Measurements from ENCODE around the gene PARD3. TPM values are rescaled to one million over a fixed set of nuclear protein-coding genes. Genes with fewer than 3 reads are reported as not detected.

The PARD3 gene
- total RNA-seq, 1 experiment from 2014 or later = 51.8 TPM

- Mint-ChIP-seq H3K36me3 (peaks cover 11% of the 10 kb centered on the region), H3K4me1 (peaks cover 34% of the 10 kb centered on the region), H3K4me3 (no peak overlapping the region), H3K9me3 (peaks cover 12% of the 10 kb centered on the region), H3K27ac (no peak overlapping the region), H3K27me3 (ENCODE audit: low read depth) (no peaks in the 10 kb centered on the region; the same call in 1 of the 2 replicates)
- CTCF ChIA-PET = interaction anchor here (1.5 kb wide), 1 partner anchor 34 kb away, joined by 3 read pairs; no protein-coding TSS in a partner anchor
- no peak for TF ChIP-seq GTF2I (CRISPR knock-in tag; conservative IDR thresholded peaks at IDR 0.05)
- TF ChIP-seq E2F4 (CRISPR knock-in tag; IDR thresholded peaks at IDR 0.05; ENCODE audit: borderline replicate concordance, low read depth) = no peak
- TF ChIP-seq, protein P1, sequence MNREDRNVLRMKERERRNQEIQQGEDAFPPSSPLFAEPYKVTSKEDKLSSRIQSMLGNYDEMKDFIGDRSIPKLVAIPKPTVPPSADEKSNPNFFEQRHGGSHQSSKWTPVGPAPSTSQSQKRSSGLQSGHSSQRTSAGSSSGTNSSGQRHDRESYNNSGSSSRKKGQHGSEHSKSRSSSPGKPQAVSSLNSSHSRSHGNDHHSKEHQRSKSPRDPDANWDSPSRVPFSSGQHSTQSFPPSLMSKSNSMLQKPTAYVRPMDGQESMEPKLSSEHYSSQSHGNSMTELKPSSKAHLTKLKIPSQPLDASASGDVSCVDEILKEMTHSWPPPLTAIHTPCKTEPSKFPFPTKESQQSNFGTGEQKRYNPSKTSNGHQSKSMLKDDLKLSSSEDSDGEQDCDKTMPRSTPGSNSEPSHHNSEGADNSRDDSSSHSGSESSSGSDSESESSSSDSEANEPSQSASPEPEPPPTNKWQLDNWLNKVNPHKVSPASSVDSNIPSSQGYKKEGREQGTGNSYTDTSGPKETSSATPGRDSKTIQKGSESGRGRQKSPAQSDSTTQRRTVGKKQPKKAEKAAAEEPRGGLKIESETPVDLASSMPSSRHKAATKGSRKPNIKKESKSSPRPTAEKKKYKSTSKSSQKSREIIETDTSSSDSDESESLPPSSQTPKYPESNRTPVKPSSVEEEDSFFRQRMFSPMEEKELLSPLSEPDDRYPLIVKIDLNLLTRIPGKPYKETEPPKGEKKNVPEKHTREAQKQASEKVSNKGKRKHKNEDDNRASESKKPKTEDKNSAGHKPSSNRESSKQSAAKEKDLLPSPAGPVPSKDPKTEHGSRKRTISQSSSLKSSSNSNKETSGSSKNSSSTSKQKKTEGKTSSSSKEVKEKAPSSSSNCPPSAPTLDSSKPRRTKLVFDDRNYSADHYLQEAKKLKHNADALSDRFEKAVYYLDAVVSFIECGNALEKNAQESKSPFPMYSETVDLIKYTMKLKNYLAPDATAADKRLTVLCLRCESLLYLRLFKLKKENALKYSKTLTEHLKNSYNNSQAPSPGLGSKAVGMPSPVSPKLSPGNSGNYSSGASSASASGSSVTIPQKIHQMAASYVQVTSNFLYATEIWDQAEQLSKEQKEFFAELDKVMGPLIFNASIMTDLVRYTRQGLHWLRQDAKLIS (CRISPR knock-in tag; IDR thresholded peaks at IDR 0.05; ENCODE audit: borderline replicate concordance) = no peak
- TF ChIP-seq ZNF219 (CRISPR knock-in tag; IDR thresholded peaks at IDR 0.05; ENCODE audit: borderline replicate concordance) = no peak
- TF ChIP-seq, protein P2, sequence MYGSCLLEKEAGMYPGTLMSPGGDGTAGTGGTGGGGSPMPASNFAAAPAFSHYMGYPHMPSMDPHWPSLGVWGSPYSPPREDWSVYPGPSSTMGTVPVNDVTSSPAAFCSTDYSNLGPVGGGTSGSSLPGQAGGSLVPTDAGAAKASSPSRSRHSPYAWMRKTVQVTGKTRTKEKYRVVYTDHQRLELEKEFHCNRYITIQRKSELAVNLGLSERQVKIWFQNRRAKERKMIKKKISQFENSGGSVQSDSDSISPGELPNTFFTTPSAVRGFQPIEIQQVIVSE (CRISPR knock-in tag; IDR thresholded peaks at IDR 0.05; ENCODE audit: borderline replicate concordance) = no peak
- no peak for TF ChIP-seq TEAD1 (CRISPR knock-in tag; IDR thresholded peaks at IDR 0.05)
- TF ChIP-seq RELA (CRISPR knock-in tag; IDR thresholded peaks at IDR 0.05; ENCODE audit: borderline replicate concordance) = no peak
- TF ChIP-seq CREB1 (CRISPR knock-in tag; IDR thresholded peaks at IDR 0.05) = no peak
- TF ChIP-seq MXD4 (CRISPR knock-in tag; IDR thresholded peaks at IDR 0.05; ENCODE audit: borderline replicate concordance) = no peak
- DNase-seq (ENCODE audit: low spot score) (no peak), ATAC-seq (no peak)
- POLR2A ChIA-PET = no interaction called here
Observed at GRCh38 chr10:34206935-34207268, 608.2 kb downstream of the PARD3 start.

- POLR2A ChIA-PET = no interaction called here
- peaks cover 34% of the 10 kb centered on the region for H3K4me1 Mint-ChIP-seq
- TF ChIP-seq ARID4B (CRISPR knock-in tag; IDR thresholded peaks at IDR 0.05; ENCODE audit: borderline replicate concordance) (no peak), FOXK1 (CRISPR knock-in tag; IDR thresholded peaks at IDR 0.05) (no peak), USF1 (CRISPR knock-in tag; IDR thresholded peaks at IDR 0.05) (no peak), PRRX2 (CRISPR knock-in tag; IDR thresholded peaks at IDR 0.05) (no peak), NR2C2 (CRISPR knock-in tag; IDR thresholded peaks at IDR 0.05) (no peak), ZNF121 (CRISPR knock-in tag; IDR thresholded peaks at IDR 0.05) (no peak), ZNF423 (CRISPR knock-in tag; IDR thresholded peaks at IDR 0.05) (no peak)
- TF ChIP-seq, protein P3, sequence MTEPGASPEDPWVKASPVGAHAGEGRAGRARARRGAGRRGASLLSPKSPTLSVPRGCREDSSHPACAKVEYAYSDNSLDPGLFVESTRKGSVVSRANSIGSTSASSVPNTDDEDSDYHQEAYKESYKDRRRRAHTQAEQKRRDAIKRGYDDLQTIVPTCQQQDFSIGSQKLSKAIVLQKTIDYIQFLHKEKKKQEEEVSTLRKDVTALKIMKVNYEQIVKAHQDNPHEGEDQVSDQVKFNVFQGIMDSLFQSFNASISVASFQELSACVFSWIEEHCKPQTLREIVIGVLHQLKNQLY (CRISPR knock-in tag; IDR thresholded peaks at IDR 0.05) = no peak
- CTCF ChIA-PET = interaction anchor here (0.8 to 1.5 kb wide), 2 partner anchors 33 to 124 kb away, joined by 3 read pairs; no protein-coding TSS in a partner anchor
- peaks cover 11% of the 10 kb centered on the region for H3K36me3 Mint-ChIP-seq
- peak; percentile 83 for ATAC-seq
- no peaks in the 10 kb centered on the region; the same call in 1 of the 2 replicates for H3K27me3 Mint-ChIP-seq (ENCODE audit: low read depth)
- H3K27ac Mint-ChIP-seq = peak overlapping the region; percentile 31; the same call in 1 of the 2 replicates
- peaks cover 12% of the 10 kb centered on the region for H3K9me3 Mint-ChIP-seq
- no peak overlapping the region for H3K4me3 Mint-ChIP-seq
- no peak for DNase-seq (ENCODE audit: low spot score)
Observed at GRCh38 chr10:34206078-34206934, 608.8 kb downstream of the PARD3 start.
